Fibroblast of pulmonary artery (primary cell): ENCODE data around the gene LRCH1.

Source experiments
- DNase-seq: peaks from one replicate; pipeline ENCODE4 v3.0.0-alpha.2; 2010; ENCODE audit warnings: low read depth
- H3K4me3 ChIP-seq: replicated peaks from 2 replicates; pipeline ENCODE4 v1.5.1; 2011; ENCODE audit warnings: low read depth, mild to moderate bottlenecking, control low read depth, low read length, moderate library complexity
- TF ChIP-seq, protein P1 (sequence below): IDR thresholded peaks from 2 replicates; pipeline ENCODE4 v1.5.1; 2011; ENCODE audit warnings: mild to moderate bottlenecking, control low read depth, low read length, inconsistent platforms; ENCODE audit errors: missing control alignments

Gene LRCH1

DNA sequence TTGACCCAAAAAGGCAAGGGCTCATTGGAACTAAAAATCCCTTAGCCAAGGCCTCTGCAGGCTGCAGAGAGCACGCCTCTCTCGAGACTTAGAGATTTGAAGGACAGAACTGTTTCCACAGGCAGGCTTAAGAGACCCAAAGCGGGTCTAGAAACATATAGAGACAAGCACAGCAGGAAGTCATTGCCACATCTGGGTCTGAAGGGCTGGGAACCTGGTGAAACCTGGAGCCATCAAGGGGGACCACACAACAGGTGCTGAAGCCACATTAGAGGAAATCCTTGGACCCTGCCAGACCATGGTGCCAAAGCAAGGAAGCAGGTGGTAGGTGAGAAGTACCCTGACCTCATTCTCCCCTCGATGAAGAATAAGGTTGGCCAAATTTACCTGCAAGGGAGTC is 33.8 kb upstream of the LRCH1 start:
- H3K4me3 ChIP-seq, result no peak overlapping the region
- no peak for DNase-seq
- TF ChIP-seq, protein P1, sequence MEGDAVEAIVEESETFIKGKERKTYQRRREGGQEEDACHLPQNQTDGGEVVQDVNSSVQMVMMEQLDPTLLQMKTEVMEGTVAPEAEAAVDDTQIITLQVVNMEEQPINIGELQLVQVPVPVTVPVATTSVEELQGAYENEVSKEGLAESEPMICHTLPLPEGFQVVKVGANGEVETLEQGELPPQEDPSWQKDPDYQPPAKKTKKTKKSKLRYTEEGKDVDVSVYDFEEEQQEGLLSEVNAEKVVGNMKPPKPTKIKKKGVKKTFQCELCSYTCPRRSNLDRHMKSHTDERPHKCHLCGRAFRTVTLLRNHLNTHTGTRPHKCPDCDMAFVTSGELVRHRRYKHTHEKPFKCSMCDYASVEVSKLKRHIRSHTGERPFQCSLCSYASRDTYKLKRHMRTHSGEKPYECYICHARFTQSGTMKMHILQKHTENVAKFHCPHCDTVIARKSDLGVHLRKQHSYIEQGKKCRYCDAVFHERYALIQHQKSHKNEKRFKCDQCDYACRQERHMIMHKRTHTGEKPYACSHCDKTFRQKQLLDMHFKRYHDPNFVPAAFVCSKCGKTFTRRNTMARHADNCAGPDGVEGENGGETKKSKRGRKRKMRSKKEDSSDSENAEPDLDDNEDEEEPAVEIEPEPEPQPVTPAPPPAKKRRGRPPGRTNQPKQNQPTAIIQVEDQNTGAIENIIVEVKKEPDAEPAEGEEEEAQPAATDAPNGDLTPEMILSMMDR, result no peak

DNA sequence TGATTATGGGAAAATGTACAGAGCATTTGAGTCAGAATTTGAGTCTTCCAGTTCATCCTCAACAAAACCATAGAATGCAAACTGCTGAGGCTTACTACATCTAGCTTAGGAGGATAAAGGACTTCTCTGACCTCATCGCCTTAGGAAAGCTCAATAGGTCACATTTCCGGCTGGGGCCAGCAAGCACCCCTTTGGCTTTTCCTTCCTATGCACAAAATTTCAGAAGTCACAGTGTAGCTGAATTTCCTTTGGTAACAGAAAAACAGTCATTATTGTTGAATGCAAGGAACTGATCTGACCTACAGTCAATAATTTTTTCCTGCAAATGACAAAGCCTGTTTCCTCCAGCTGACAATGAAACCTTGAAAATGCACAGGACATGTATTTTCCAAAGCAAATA is 32.8 kb upstream of the LRCH1 start:
- TF ChIP-seq, protein P1, result no peak
- no peak for DNase-seq
- no peak overlapping the region for H3K4me3 ChIP-seq

DNA sequence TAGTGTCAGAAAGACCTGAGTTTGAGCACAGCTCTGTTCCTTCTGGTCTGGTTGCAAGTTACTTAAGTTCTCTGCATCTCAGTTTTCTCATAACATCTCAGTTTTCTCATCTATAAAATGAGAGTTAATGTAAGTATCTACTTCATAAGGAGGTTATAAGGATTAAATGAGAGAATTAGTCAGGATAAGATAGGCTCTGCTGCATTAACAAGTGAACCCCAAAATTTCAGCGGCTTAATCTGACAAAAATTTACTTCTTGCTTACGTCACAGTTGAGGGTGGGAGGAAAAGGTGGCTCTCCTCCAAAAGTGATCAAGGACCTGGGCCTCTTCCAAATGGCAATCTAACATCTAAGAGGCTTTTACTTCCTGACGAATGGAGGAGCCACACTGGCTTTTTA is 31.5 kb upstream of the LRCH1 start:
- H3K4me3 ChIP-seq, result no peak overlapping the region
- TF ChIP-seq, protein P1, result no peak
- DNase-seq, result no peak

DNA sequence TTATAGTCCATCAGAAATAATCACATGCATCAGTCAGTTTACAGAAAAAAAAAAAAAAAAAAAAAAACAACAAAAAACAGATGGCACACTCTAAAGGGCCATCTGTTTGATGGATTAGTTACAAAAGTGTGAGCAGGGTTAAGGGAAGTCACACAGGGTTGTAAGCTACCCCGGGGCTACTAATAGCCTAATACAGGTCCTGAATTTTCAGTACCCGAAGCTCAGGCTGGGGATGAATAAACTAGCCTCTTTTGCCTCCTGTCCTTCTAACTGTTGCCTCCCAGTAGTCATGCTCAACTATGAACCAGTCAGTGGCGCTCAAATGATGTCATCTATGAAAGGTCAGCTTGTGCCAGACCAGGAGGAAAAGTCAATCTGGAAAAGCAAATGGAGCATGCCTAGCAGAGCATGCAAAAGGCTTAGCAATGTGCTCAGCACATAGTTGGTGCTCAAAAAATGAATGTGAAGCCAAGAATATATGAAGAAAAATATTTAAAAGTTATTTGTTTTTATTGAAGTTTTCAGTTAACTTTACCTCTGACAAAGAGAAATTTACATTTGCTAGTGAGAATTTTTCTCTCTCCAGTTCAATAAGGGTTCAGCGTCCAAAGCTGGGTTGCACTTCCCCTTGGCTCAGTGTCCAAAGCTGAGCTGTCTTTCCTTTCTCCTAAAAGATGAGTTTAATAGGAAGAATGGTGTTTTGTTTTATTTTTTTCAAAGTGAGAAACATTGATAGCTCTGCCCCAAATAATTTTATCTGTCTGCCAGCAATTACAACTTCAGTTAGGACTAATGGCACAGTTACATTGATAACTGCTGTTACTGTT is 30.8 kb upstream of the LRCH1 start:
- TF ChIP-seq, protein P1, result no peak
- H3K4me3 ChIP-seq, result no peak overlapping the region
- no peak for DNase-seq

DNA sequence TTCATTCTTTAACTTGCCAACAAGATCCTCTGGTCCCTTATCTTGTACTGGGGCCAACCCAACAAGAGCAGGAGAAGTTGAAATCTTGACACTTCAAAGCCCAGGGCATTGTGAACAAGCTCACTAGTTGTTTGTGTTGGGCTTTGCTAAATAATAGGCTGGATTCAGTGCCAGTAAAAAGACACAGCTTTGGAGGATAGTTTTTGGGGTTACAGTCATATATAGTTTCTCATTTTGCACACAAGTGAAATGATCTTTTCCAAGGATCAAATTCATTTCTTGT is 30.3 kb upstream of the LRCH1 start:
- TF ChIP-seq, protein P1, result no peak
- H3K4me3 ChIP-seq, result no peak overlapping the region
- no peak for DNase-seq

DNA sequence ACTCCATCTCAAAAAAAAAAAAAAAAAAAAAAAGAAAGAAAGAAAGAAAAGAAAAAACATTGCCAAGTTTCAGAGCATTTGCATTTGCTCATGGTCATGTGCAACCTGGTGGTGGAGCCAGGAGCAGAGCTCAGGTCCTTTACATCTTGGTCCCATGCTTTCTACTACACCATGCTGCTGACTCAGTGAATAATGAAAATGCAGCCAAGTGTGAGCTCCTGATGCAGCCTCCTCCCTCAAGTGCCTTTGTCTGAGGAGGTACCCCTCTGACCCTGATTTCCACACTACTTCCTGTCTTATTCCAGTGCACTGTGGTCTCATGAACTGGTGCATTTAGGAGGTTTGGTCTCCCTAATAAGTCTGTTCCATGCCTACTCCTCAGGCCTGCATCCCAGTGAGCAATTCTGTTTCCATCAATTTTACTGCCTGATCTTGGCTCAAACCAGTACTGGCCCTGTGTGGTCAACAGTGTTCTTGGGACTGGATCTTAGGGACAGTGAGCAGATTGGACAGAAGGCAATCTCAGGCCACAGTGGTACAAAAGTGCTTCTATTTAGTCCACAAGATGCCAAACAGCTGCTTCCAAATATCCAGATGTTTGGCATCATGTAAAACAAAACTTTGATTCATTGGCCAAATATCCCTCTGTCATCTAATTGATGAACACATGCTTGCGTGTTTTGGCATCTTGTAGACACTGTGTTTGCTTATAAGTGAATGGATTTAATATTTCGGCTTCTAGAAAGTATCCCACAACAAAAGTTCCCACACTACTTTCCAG is 28.8 kb upstream of the LRCH1 start:
- TF ChIP-seq, protein P1, result no peak
- H3K4me3 ChIP-seq, result no peak overlapping the region
- DNase-seq, result peak; percentile 84
